NCI-H146 treated with DMSO at 0.1 percent for 48 hours (cell line): Measurements from ENCODE around the gene NLK.
"Not testable (repeated sequence)": the region's sequence is repeated elsewhere in the genome, so short reads cannot be mapped to it uniquely, and the experiment has no call there.

ENCODE experiments used
- DNase-seq: peaks from one replicate; lab custom pipeline; 2025; ENCODE audit not compliant: unreplicated experiment; lab: John Stamatoyannopoulos, UW

Gene NLK

GRCh38 chr17:28042657-28042720 lies at the start of gene NLK:
Gene NLK, plus strand, starts transcription at chr17:28042677. Its CDS starts 197 bp downstream, at chr17:28042874.
- DNase-seq, result no peak

- no peak for DNase-seq
These were observed 49.2 kb upstream of the NLK start for GRCh38 chr17:27993161-27993695.

GRCh38 chr17:27993723-27994310 lies 48.7 kb upstream of the NLK start:
- no peak for DNase-seq

- DNase-seq, result no peak
These were observed 47.9 kb upstream of the NLK start for GRCh38 chr17:27994586-27994985.

GRCh38 chr17:27995554-27995953 lies 46.9 kb upstream of the NLK start:
- DNase-seq, result no peak

- DNase-seq, result no peak
These were observed 46.1 kb upstream of the NLK start for GRCh38 chr17:27996202-27997043.

DNA sequence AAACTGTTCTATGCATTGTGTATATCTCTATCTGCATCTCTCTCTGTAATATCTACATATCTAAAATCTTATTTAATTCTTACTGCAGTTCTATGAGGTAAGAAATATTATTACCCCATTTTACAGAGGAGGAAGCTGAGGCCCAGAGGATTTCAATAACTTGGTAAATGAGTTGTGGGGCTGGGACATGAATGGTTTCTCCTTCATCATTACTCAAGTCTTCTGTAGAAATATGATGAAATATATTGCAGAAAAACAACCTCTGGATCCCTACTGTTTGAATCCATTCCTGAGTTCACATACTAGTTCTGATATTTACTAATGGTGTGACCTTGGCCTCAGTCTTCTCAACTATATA lies 45.5 kb upstream of the NLK start:
- DNase-seq, result no peak

GRCh38 chr17:27997522-27997921 lies 45.0 kb upstream of the NLK start:
- DNase-seq, result no peak

DNA sequence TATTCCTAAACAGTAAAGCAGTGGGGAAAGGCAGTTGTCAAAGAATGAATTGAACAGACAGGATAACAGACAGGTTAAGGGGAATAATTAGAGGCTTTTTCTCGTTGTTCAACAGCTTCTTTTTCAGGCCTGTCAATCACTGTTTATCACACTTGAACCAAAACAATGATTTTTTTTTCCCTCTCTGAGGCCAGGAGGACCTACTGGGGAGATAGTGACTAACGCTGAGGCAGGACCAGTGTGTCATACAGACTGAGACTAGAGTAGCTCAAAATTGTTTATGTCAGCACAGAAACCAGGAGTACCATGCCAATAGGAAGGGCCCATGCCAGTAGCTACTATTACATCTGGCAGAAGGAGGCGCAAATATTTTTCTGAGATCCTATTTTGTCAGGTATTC lies 41.3 kb upstream of the NLK start:
- DNase-seq, result no peak

GRCh38 chr17:28004344-28004743 lies 38.1 kb upstream of the NLK start:
- no peak for DNase-seq

GRCh38 chr17:28007925-28008324 lies 34.6 kb upstream of the NLK start:
- DNase-seq, result not testable (repeated sequence)

GRCh38 chr17:28008513-28008912 lies 34.0 kb upstream of the NLK start:
- DNase-seq, result no peak

DNA sequence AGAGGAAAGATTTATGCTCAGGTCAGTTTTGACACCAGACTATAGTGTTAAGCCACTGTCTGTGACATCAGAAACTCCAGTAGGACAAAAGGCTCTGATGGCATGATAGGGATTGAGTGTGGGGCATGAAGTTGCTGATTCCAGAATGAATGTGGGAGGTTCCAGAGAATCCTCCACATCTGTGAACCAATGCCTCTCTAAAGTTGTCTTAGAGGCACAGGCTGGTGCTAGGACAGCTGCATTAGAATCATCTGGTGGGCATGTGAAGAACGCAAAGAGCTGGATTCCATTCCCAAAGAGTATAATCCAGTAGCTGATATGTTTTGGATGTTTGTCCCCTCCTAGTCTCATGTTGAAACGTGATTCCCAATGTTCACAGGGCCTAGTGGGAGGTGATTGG lies 32.1 kb upstream of the NLK start:
- no peak for DNase-seq

DNA sequence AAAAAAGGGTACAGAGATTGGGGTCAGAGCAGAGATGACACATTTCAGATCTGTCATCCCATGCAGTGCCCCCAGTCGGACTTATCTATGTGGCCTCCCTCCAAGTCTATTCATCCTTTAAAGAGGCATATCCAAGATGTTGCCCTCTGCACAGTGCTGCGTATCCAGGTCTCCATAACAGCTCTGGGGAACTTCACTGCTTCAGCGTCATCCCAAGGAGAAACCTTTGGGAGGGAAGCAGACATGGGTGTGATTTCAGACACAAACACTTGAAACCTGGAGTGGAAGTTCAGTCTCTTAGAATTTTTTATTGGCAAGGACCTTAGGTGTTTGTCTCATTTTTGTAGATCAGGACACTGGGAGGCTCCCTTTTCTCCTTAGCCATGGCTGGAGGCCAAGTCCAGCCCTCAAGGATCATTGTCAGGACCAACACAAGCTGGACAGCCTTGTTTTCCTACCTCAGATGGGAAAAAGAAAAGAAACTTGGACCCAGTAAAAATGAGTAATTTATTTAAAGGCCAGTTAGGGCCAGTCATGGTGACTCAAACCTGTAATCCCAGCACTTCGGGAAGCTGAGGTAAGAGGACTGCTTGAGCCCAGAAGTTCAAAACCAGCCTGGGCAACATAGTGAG lies 23.9 kb upstream of the NLK start:
- no peak for DNase-seq

DNA sequence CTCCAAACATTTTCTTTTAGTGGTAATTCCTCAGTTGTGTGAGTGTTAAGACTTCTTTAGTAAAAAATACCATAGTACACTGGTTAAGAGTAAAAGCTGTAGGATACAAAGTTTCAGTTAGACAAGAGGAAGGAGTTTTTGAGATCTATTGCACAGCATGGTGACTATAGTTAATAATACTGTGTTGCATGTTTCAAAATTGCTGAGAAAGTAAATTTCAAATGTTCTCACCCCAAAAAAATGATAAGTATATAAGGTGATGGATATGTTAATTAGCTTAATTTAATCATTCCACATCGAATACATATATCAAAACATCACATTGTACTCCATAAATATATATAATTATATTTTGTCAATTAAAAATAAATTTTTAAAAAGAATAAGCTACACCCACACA lies 22.0 kb upstream of the NLK start:
- DNase-seq, result no peak

DNA sequence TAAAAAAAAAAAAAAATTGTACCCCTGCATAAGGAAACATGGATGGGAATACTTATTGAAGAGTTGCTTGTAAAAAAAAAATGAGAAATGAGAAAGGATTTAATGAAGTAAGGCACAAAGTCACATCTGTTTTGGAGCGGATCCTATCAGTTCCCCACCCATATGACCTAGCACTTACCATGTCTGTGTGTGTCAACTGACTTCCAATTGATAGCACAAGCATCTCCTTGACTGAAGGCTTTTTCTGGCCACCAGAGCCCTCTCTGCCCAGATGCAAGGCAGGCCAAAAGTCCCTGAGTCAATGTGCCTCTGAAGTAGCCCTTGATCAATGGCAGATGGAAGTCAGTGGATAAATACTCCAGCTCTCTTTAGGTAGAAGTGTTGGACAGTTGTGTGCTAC lies 13.4 kb upstream of the NLK start:
- DNase-seq, result no peak

GRCh38 chr17:28030386-28030785 lies 12.1 kb upstream of the NLK start:
- peak; percentile 73 for DNase-seq

DNA sequence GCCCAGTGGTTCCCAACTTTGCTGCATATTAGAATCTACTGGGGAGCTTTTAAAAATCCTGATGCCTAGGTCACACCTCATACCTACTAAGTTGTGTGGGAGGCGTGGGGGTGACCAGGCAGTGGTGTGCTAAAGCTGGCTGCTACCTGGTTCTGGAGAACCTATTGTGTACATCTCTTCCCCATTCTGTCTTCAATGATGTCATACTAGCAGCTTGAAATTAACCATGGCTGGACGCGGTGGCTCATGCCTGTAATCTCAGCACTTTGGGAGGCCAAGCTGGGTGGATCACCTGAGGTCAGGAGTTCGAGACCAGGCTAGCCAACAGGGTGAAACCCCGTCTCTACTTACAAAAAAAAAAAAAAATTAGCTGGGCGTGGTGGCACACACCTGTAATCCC lies 11.3 kb upstream of the NLK start:
- no peak for DNase-seq

DNA sequence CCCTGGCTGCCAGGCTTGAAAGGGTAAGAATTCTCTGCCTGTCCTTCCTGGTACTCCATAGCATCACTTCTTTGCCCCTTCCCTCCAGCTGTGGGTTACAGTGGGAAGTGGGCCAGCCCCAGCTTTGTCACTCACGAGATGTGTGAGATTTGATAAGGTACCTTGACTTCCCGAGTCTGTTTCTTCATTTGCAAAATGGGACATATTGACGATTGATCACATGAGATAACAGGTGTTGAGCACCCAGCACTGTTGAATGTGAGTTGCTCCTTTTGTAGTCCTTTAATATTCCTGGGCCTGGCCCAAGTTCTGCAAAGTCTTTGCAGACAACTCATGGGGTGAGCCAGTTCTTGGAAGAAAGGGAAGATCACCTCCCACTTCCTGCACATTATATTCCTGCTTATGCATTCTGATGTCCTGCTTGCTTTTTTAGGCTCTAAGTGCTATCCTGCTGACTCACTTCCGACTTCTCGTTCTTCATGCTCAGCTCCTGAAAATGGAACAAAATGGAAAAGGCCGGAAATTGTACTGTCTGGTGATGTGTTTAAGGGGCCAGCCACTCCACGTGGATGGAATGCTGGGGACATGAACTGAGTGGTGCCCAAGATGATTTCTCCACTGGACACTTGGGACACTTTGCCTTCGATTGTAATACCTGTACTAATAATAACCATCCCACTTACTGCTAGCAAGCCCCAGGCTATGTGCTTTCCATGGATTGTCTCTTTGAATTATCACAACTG lies 8.3 kb upstream of the NLK start:
- no peak for DNase-seq

GRCh38 chr17:28035452-28035851 lies 7.0 kb upstream of the NLK start:
- DNase-seq, result not testable (repeated sequence)

GRCh38 chr17:28035884-28036283 lies 6.6 kb upstream of the NLK start:
- DNase-seq, result not testable (repeated sequence)

DNA sequence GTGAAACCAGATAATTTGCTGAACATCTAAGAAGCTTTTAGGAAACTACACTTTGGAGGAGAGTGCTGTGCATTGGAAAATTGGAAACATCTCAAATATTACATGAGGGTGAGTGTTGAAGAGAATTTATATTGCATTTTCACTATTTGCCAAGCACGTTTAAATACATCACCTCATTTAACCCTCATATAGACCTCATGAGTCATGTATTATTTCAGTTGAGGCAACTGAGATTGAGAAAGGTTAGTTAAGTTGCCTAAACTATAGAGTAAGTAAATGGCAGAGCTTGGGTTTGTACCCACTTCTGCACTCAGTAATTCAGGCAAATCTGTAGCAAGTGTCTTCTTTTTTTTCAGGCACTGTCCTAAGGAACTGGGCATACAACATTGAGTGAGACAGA lies 3.7 kb upstream of the NLK start:
- DNase-seq, result no peak
